Neural cell (in vitro differentiated cells): ENCODE data around the gene EVX1. TPM values are rescaled to one million over a fixed set of nuclear protein-coding genes. Genes with fewer than 3 reads are reported as not detected.

Experiments used
- H2AFZ ChIP-seq: fragments of 200-600, 300-800 bp; sonication (generic), shearing (Covaris generic); 2 replicates; pipeline ENCODE4 v1.6.0; 2014; ENCODE audit warnings: low read depth, mild to moderate bottlenecking, antibody characterized with exemption, low read length, moderate library complexity
- H3F3A ChIP-seq: fragments of 200-600 bp; shearing (Covaris generic); 2 replicates; pipeline ENCODE4 v1.6.1; 2016; ENCODE audit warnings: mild to moderate bottlenecking, moderate library complexity, mixed read lengths, antibody characterized with exemption, low read length; ENCODE audit not compliant: insufficient read depth, poor library complexity, severe bottlenecking
- H3K27ac ChIP-seq: fragments of 200-600, 300-800 bp; sonication (generic), shearing (Covaris generic); 2 replicates; pipeline ENCODE4 v1.5.1; 2014; ENCODE audit warnings: mild to moderate bottlenecking, low read length, moderate library complexity
- H3K27me3 ChIP-seq: fragments of 300-800, 200-600 bp; sonication (generic), shearing (Covaris generic); 2 replicates; pipeline ENCODE4 v1.6.0; 2014; ENCODE audit warnings: mild to moderate bottlenecking, low read depth, low read length, moderate library complexity; ENCODE audit not compliant: insufficient read depth
- H3K36me3 ChIP-seq: fragments of 300-800, 200-600 bp; sonication (generic), shearing (Covaris generic); 2 replicates; pipeline ENCODE4 v1.5.1; 2014; ENCODE audit warnings: mild to moderate bottlenecking, antibody characterized with exemption, low read length, moderate library complexity; ENCODE audit not compliant: insufficient read depth
- H3K4me2 ChIP-seq: fragments of 300-800, 200-600 bp; sonication (generic), shearing (Covaris generic); 2 replicates; pipeline ENCODE4 v1.6.0; 2014; ENCODE audit warnings: mild to moderate bottlenecking, low read length
- H3K4me3 ChIP-seq: fragments of 300-800, 200-600 bp; sonication (generic), shearing (Covaris generic); 2 replicates; pipeline ENCODE4 v1.5.1; 2014; ENCODE audit warnings: mild to moderate bottlenecking, low read length, moderate library complexity
- H3K79me2 ChIP-seq: fragments of 200-600 bp; shearing (Covaris generic); replicated peaks from 2 replicates; pipeline ENCODE4 v1.6.0; 2014; ENCODE audit warnings: mild to moderate bottlenecking, low read length, moderate library complexity; ENCODE audit not compliant: insufficient read depth
- H3K9ac ChIP-seq: fragments of 300-800, 200-600 bp; sonication (generic), shearing (Covaris generic); 2 replicates; pipeline ENCODE4 v1.6.1; 2016; ENCODE audit warnings: mild to moderate bottlenecking, low read length, mixed read lengths
- H3K9me2 ChIP-seq: fragments of 200-600 bp; shearing (Covaris generic); 2 replicates; pipeline ENCODE4 v1.6.1; 2016; ENCODE audit warnings: mild to moderate bottlenecking, low read length, mixed read lengths; ENCODE audit not compliant: insufficient read depth
- H3K9me3 ChIP-seq: fragments of 200-600, 300-800 bp; sonication (generic), shearing (Covaris generic); 2 replicates; pipeline ENCODE4 v1.6.1; 2016; ENCODE audit warnings: mild to moderate bottlenecking, mixed run types, low read length, moderate library complexity, mixed read lengths
- H4K20me1 ChIP-seq: fragments of 200-600 bp; shearing (Covaris generic); 2 replicates; pipeline ENCODE4 v1.6.1; 2016; ENCODE audit warnings: mild to moderate bottlenecking, mixed run types; ENCODE audit not compliant: insufficient read depth
- CTCF ChIP-seq: fragments of 450-650 bp; IDR thresholded peaks from 2 replicates; pipeline ENCODE4 v1.5.1; 2014; ENCODE audit warnings: antibody characterized with exemption, mild to moderate bottlenecking, moderate library complexity; ENCODE audit not compliant: poor library complexity, severe bottlenecking
- EP300 ChIP-seq: fragments of 450-650 bp; conservative IDR thresholded peaks from 2 replicates; pipeline ENCODE4 v1.6.1; 2014; ENCODE audit warnings: antibody characterized with exemption, mild to moderate bottlenecking, moderate library complexity; ENCODE audit not compliant: poor library complexity, severe bottlenecking
- EZH2 ChIP-seq: fragments of 200-600, 300-800 bp; shearing (Covaris generic), sonication (generic); IDR thresholded peaks from 2 replicates; pipeline ENCODE4 v1.6.1; 2014; ENCODE audit warnings: antibody characterized with exemption, low read length, borderline replicate concordance, mild to moderate bottlenecking; ENCODE audit not compliant: insufficient read depth, poor library complexity, severe bottlenecking
- MXI1 ChIP-seq: fragments of 450-650 bp; conservative IDR thresholded peaks from 2 replicates; pipeline ENCODE4 v1.6.1; 2014; ENCODE audit warnings: antibody characterized with exemption, mild to moderate bottlenecking; ENCODE audit not compliant: poor library complexity, severe bottlenecking
- POLR2AphosphoS5 ChIP-seq: IDR thresholded peaks from 2 replicates; pipeline ENCODE4 v1.6.1; 2012
- RAD21 ChIP-seq: fragments of 450-650 bp; conservative IDR thresholded peaks from 2 replicates; pipeline ENCODE4 v1.6.1; 2014; ENCODE audit warnings: antibody characterized with exemption, mild to moderate bottlenecking, moderate library complexity
- REST ChIP-seq: IDR thresholded peaks from 2 replicates; pipeline ENCODE4 v1.6.1; 2012; ENCODE audit warnings: borderline replicate concordance
- SMC3 ChIP-seq: fragments of 450-650 bp; conservative IDR thresholded peaks from 2 replicates; pipeline ENCODE4 v1.6.1; 2014; ENCODE audit warnings: antibody characterized with exemption, mild to moderate bottlenecking, moderate library complexity; ENCODE audit not compliant: poor library complexity
- TAF1 ChIP-seq: IDR thresholded peaks from 2 replicates; pipeline ENCODE4 v1.6.1; 2012; ENCODE audit warnings: low read depth
- polyA plus RNA-seq: library from polyadenylated mRNA; depleted of rRNA; stranded (reverse); fragments of >200 nt; gene quantifications from 2 replicates; pipeline ENCODE4 v1.2.3, GENCODE V29; 2014

Gene EVX1
- polyA plus RNA-seq, 1 donor from 2014 or later = not detected

GRCh38 chr7:27245124-27245797 lies 2.7 kb downstream of the EVX1 start:
- H3K27ac ChIP-seq = no peak overlapping the region
- no peaks in the 10 kb centered on the region for H3K36me3 ChIP-seq
- peak overlapping the region; percentile 57 for H3K4me3 ChIP-seq
- no peak overlapping the region for H3K9ac ChIP-seq
- H3K27me3 ChIP-seq = peaks cover 100% of the 10 kb centered on the region
- H2AFZ ChIP-seq = no peak overlapping the region
- H3K4me2 ChIP-seq = no peak overlapping the region
- H4K20me1 ChIP-seq = no peaks in the 10 kb centered on the region
- no peaks in the 10 kb centered on the region for H3K9me2 ChIP-seq
- no peaks in the 10 kb centered on the region for H3F3A ChIP-seq
- no peaks in the 10 kb centered on the region for H3K79me2 ChIP-seq
- peaks cover 4% of the 10 kb centered on the region for H3K9me3 ChIP-seq
- TF ChIP-seq RAD21 = no peak
- TF ChIP-seq SMC3 = no peak
- no peak for TF ChIP-seq REST
- no peak for TF ChIP-seq EZH2
- no peak for TF ChIP-seq CTCF
- TF ChIP-seq TAF1 = no peak
- no peak for TF ChIP-seq MXI1
- TF ChIP-seq EP300 = no peak
- TF ChIP-seq POLR2AphosphoS5 = no peak

- Histone ChIP-seq H3K27me3 (peaks cover 100% of the 10 kb centered on the region), H3K9me2 (no peaks in the 10 kb centered on the region), H3K4me2 (no peak overlapping the region), H4K20me1 (no peaks in the 10 kb centered on the region), H3K36me3 (no peaks in the 10 kb centered on the region), H3K4me3 (peak overlapping the region; percentile 57), H3F3A (no peaks in the 10 kb centered on the region), H3K9ac (no peak overlapping the region), H3K9me3 (peaks cover 4% of the 10 kb centered on the region), H2AFZ (no peak overlapping the region), H3K27ac (no peak overlapping the region), H3K79me2 (no peaks in the 10 kb centered on the region)
- TF ChIP-seq TAF1 (no peak), EZH2 (peak; percentile 85), MXI1 (no peak)
Observed at GRCh38 chr7:27245798-27246691, 3.4 kb downstream of the EVX1 start.
